K562 (cell line): ENCODE results near the gene TMC5. TPM values are rescaled to one million over a fixed set of nuclear protein-coding genes. Genes with fewer than 3 reads are reported as not detected.
A peak's percentile ranks its signal among the peaks of the same experiment; 100 is the strongest.

ENCODE experiments used
- ARID3A ChIP-seq: IDR thresholded peaks from 2 replicates; pipeline ENCODE4 v1.6.1; 2012; ENCODE audit warnings: low read depth, low read length, improper control_type of control experiment, borderline replicate concordance
- CHD1 ChIP-seq: fragments of 200-600 bp; sonication (generic); IDR thresholded peaks from one replicate; pipeline ENCODE4 v1.6.1; 2012; ENCODE audit warnings: mild to moderate bottlenecking, moderate library complexity, low read length, inconsistent platforms
- CTBP1 ChIP-seq: fragments of 450-650 bp; IDR thresholded peaks from 2 replicates; pipeline ENCODE4 v1.6.1; 2016; ENCODE audit warnings: borderline replicate concordance
- E2F8 ChIP-seq: fragments of 450-650 bp; IDR thresholded peaks from 2 replicates; pipeline ENCODE4 v1.7.1; 2018; ENCODE audit warnings: mild to moderate bottlenecking, low read depth; ENCODE audit not compliant: partially characterized antibody
- ELF1 ChIP-seq: fragments of 200-800 bp; sonication (Bioruptor generic); IDR thresholded peaks from 2 replicates; pipeline ENCODE4 v1.6.1; 2016; ENCODE audit warnings: missing genetic modification characterization, missing compliant biosample characterization
- EP400 ChIP-seq: fragments of 450-650 bp; IDR thresholded peaks from 2 replicates; pipeline ENCODE4 v1.6.1; 2017; ENCODE audit warnings: antibody characterized with exemption, mild to moderate bottlenecking, moderate library complexity
- EZH2 ChIP-seq: IDR thresholded peaks from 2 replicates; pipeline ENCODE4 v1.6.1; 2012; ENCODE audit warnings: low read depth, mild to moderate bottlenecking, inconsistent platforms, low read length, borderline replicate concordance
- GABPA ChIP-seq: fragments of 200-800 bp; sonication (Bioruptor generic); conservative IDR thresholded peaks from 2 replicates; pipeline ENCODE4 v1.6.1; 2016; ENCODE audit warnings: low read depth, missing genetic modification characterization, missing compliant biosample characterization
- HDAC8 ChIP-seq: fragments of 450-650 bp; IDR thresholded peaks from 2 replicates; pipeline ENCODE4 v1.6.1; 2016; ENCODE audit warnings: mild to moderate bottlenecking, missing genetic modification characterization, moderate library complexity, missing compliant biosample characterization
- JUND ChIP-seq, 2 experiments: IDR thresholded peaks; 2 replicates in 1 of 2; 3 replicates in 1 of 2; pipeline ENCODE4 v1.6.1; 2011; ENCODE audit warnings: borderline replicate concordance in 2 of 2, low read depth in 2 of 2, low read length in 2 of 2, improper control_type of control experiment in 1 of 2, missing biosample characterization in 1 of 2, missing genetic modification characterization in 1 of 2, missing genetic modification reagents in 1 of 2
- MEF2D ChIP-seq: conservative IDR thresholded peaks from 2 replicates; pipeline ENCODE4 v1.6.1; 2016; ENCODE audit warnings: low read depth, missing genetic modification characterization, missing compliant biosample characterization
- MNT ChIP-seq, 2 experiments: fragments of 450-650 bp; conservative IDR thresholded peaks; 2 replicates each; pipeline ENCODE4 v1.6.1; 2017; ENCODE audit warnings: mild to moderate bottlenecking in 2 of 2, moderate library complexity in 2 of 2
- SAP30 ChIP-seq: fragments of 200-600 bp; sonication (generic); IDR thresholded peaks from 2 replicates; pipeline ENCODE4 v1.6.1; 2012; ENCODE audit warnings: borderline replicate concordance, low read depth, mild to moderate bottlenecking, moderate library complexity, low read length, control low read depth, inconsistent platforms; ENCODE audit not compliant: insufficient read depth, poor library complexity, severe bottlenecking
- SREBF2 ChIP-seq: sonication (generic); formaldehyde crosslinking; IDR thresholded peaks from 2 replicates; pipeline ENCODE4 v1.4.0; 2020; ENCODE audit warnings: mild to moderate bottlenecking, missing genetic modification reagents
- TEAD2 ChIP-seq: fragments of 450-650 bp; IDR thresholded peaks from 2 replicates; pipeline ENCODE4 v1.6.1; 2016; ENCODE audit warnings: missing genetic modification characterization, control low read depth, missing compliant biosample characterization
- TFAP4 ChIP-seq: sonication (generic); formaldehyde crosslinking; IDR thresholded peaks from 2 replicates; pipeline ENCODE4 v1.8.0; 2022; ENCODE audit warnings: missing genetic modification reagents, mild to moderate bottlenecking, moderate library complexity, borderline replicate concordance
- ZBTB7A ChIP-seq: IDR thresholded peaks from 2 replicates; pipeline ENCODE4 v1.6.1; 2011; ENCODE audit warnings: low read depth, mild to moderate bottlenecking, low read length, moderate library complexity, borderline replicate concordance; ENCODE audit not compliant: control insufficient read depth
- ZNF551 ChIP-seq: fragments of 250-450 bp; sonication (Bioruptor Pico); IDR thresholded peaks from 2 replicates; pipeline ENCODE4 v1.5.0; 2021; ENCODE audit warnings: mild to moderate bottlenecking, moderate library complexity
- polyA plus RNA-seq, 8 experiments: library from polyadenylated mRNA; depleted of rRNA in 4 of 8; stranded (reverse) in 5 of 8; unstranded in 3 of 8; fragments of >200 nt; fragmentation: Nextera tagmentation in 2 of 8; fragmentation: Illumina TruSeq in 1 of 8; extraction: Ambion mirVana in 2 of 8; extraction: Trizol in 1 of 8; gene quantifications; 2 replicates each; pipeline versions ENCODE4 v1.2.1 to v1.2.3, GENCODE V29; 2011 to 2014; ENCODE audit warnings: inconsistent platforms in 1 of 8, missing spikeins in 1 of 8
- total RNA-seq, 7 experiments: library from RNA; depleted of rRNA in 6 of 7; stranded (reverse); fragments of >200 nt in 6 of 7; fragmentation: Illumina TruSeq in 2 of 7; extraction: Trizol in 2 of 7; gene quantifications; 2 replicates each; pipeline versions ENCODE4 v1.2.1 to v1.2.3, GENCODE V29; 2011 to 2021; ENCODE audit warnings: low replicate concordance in 1 of 7

The TMC5 gene
- total and polyA plus RNA-seq, 9 of the 15 experiments (the other 6 are each of a cell fraction or from before 2014, with no cell fraction given): 0.83 to 2.6 (median 1.6) TPM

GRCh38 chr16:19523559-19524355 is 106.1 kb downstream of the TMC5 start, which contains the start of gene CCP110 (continued):
- TF ChIP-seq MNT (conservative IDR thresholded peaks at IDR 0.05) (peak; percentile 66 to 84; a peak in 3 of 4 replicates), CHD1 (peak; percentile 47), ELF1 (tag) (peak; percentile 82), TEAD2 (tag) (no peak), TFAP4 (CRISPR knock-in tag) (peak; percentile 59; the same call in 1 of the 2 replicates), ZNF551 (no peak), JUND (IDR thresholded peaks at IDR 0.05; ENCODE audit: borderline replicate concordance, low read depth, low read length) (peak; percentile 78), JUND (tag; IDR thresholded peaks at IDR 0.05; ENCODE audit: borderline replicate concordance, low read depth, low read length) (peak; percentile 54; the same call in 1 of the 3 replicates), EP400 (peak; percentile 63; the same call in 1 of the 2 replicates), MEF2D (tag) (no peak), EZH2 (no peak), GABPA (tag) (peak; percentile 93), SREBF2 (CRISPR knock-in tag) (no peak), ZBTB7A (peak; percentile 51; the same call in 1 of the 2 replicates), E2F8 (peak; percentile 69), SAP30 (peak; percentile 90), ARID3A (no peak), HDAC8 (tag) (no peak), CTBP1 (0 out of 2 replicates have a peak, but pooled peaks have one; percentile 27)
